H1 (cell line): ENCODE data around the gene AGT. TPM values are rescaled to one million over a fixed set of nuclear protein-coding genes. Genes with fewer than 3 reads are reported as not detected.

ENCODE experiments used
- BACH1 ChIP-seq: IDR thresholded peaks from 2 replicates; pipeline ENCODE4 v1.6.1; 2012; ENCODE audit warnings: low read length, improper control_type of control experiment
- GTF2F1 ChIP-seq: IDR thresholded peaks from 2 replicates; pipeline ENCODE4 v1.6.1; 2012; ENCODE audit warnings: low read depth, low read length, improper control_type of control experiment, borderline replicate concordance
- NANOG ChIP-seq: IDR thresholded peaks from 2 replicates; pipeline ENCODE4 v1.6.1; 2011; ENCODE audit warnings: low read length, low read depth, mild to moderate bottlenecking, inconsistent platforms; ENCODE audit not compliant: insufficient read depth, poor library complexity, severe bottlenecking
- POLR2AphosphoS5 ChIP-seq: IDR thresholded peaks from 2 replicates; pipeline ENCODE4 v1.6.1; 2011; ENCODE audit warnings: low read depth, low read length
- polyA plus RNA-seq, 7 experiments: library from polyadenylated mRNA; depleted of rRNA in 3 of 7; stranded (reverse) in 5 of 7; unstranded in 2 of 7; fragments of >200 nt in 5 of 7; fragments of 200-250 nt in 2 of 7; gene quantifications; 1 replicate in 5 of 7; 2 replicates in 1 of 7; 4 replicates in 1 of 7; pipeline versions ENCODE4 v1.2.1 to v1.2.3, GENCODE V29; 2011 to 2013; ENCODE audit warnings: missing spikeins in 2 of 7, mixed read lengths in 2 of 7
- total RNA-seq: library from RNA; stranded (reverse); fragmentation: NEBNext Ultra II Directional; extraction: Animal tissue kit (Norgen Biotek cat#: 25700); gene quantifications from 2 replicates; pipeline ENCODE4 v1.2.1, GENCODE V29; 2021

AGT gene
- total and polyA plus RNA-seq, 2 of the 8 experiments (the other 6 are each of a cell fraction or from before 2014, with no cell fraction given): 0.20 TPM; not detected in 1

DNA sequence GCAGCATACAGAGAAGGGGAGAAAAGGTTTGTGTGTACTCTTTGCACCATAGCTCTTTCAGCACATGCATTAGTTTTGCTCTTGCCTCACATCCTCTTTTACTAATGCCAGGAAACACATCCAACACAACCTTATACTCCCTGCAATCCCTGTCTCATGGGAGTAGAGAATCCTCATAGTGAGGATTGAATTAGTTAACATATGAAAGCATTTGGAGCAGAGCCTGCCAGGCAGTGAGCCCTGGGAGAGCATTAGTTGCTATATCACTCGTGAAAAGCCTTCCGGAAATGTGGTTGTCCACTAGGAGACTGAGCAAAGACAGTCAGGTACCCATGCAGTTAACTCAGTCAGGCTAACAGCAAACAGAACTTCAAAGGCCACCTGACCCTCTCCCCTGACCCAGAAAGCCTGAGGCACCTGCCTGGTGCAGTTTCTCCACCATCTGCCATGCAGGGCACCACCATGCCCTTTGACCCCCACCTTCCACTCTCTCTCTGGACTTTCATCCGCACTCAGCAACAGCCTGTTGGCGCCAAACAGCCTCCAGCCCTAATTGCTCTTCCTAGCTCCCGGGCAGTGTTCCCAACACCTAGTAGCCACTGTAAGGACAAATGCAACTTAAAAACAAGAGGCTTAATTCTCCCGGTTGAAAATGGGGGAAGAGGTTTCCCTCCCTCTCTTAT is 14.9 kb upstream of the AGT start (continued):
- TF ChIP-seq NANOG (no peak), GTF2F1 (no peak), POLR2AphosphoS5 (no peak), BACH1 (no peak)
- TF ChIP-seq, all 59 proteins: peak for 0
